ENCODE data around the gene WDR48.

WDR48 gene

GRCh38 chr3:39126532-39127071 is 74.8 kb downstream of the WDR48 start:
- peak; percentile 65 for DNase-seq

- DNase-seq, result no peak
These were observed 75.6 kb downstream of the WDR48 start for GRCh38 chr3:39127269-39127907.

DNA sequence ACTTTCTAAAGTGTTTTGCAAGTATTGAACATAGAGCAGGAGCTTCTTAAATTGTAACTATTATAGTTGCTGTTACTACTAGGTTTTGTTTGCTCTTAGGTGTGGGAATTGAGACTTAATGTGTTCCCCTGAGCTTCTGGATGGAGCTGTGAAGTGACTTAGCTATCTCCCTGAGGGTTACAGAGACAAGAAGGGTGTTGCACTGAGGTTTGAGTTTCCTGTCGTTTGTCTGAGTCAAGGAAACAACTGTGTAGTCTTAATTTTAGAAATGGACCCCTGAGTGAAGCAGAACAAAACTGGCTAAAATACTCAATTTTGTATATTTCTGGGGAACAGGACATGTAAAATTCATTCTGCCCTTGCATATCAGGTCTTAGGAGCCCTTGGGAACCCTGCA is 76.1 kb downstream of the WDR48 start:
- peak; percentile 21 for DNase-seq

GRCh38 chr3:39128951-39129350 is 77.1 kb downstream of the WDR48 start:
- DNase-seq, result no peak

DNA sequence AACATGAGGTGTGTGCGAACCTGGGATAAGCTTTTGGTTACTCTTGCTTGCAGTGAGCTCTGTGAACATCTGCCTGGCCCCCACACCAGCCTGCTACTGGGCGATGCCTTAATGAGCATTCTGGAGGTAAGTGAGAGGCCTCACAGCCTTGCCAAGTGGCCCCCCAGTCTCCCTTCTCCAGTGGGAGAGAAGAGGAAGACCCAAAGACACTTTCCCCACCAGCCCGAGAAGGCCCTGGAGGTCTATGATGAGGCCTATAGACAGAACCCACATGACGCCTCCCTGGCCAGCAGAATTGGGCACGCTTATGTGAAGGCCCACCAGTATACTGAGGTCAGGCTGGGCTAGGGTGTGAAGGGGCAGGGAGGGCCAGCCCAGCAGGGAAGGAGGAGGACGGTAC is 78.2 kb downstream of the WDR48 start:
- DNase-seq, result no peak

GRCh38 chr3:39130693-39131265 is 79.0 kb downstream of the WDR48 start:
- no peak for DNase-seq

- no peak for DNase-seq
These were observed 80.6 kb downstream of the WDR48 start for GRCh38 chr3:39132096-39133092.

- DNase-seq, result no peak
These were observed 81.3 kb downstream of the WDR48 start for GRCh38 chr3:39133093-39133490.

GRCh38 chr3:39133822-39134221 is 82.0 kb downstream of the WDR48 start:
- DNase-seq, result no peak

- DNase-seq, result no peak
These were observed 82.5 kb downstream of the WDR48 start for GRCh38 chr3:39134305-39134704.

DNA sequence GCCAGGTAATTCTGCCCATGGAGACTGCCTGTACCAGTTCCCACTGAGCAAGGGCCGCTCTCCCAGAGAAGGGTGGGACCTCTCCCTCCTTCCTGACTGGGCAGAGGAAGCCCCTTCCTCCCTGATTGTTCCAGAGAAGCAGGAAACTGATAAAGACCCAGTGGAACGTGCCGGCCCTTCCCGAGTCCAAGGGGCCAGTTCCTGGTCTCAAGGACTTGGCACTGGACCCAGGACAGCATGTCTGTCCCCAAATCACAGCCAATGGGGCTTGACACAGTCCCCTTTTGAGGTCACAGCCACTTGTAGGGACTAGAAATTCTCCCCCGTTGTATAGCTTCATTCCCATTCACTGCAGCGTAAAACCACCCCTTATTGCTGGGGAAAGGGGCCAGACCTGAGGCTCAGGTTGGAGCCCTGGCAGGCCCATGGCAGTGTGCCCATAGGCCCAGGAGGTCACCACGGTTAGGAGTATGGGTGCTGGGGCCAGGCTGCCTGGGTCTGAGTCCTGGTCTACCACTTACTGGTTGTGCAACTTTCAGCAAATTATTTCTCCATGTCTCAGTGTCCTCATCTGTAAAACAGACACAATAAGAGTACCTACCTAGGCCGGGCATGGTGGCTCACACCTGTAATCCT is 83.5 kb downstream of the WDR48 start:
- DNase-seq, result no peak

GRCh38 chr3:39136533-39137434 is 85.0 kb downstream of the WDR48 start:
- no peak for DNase-seq

DNA sequence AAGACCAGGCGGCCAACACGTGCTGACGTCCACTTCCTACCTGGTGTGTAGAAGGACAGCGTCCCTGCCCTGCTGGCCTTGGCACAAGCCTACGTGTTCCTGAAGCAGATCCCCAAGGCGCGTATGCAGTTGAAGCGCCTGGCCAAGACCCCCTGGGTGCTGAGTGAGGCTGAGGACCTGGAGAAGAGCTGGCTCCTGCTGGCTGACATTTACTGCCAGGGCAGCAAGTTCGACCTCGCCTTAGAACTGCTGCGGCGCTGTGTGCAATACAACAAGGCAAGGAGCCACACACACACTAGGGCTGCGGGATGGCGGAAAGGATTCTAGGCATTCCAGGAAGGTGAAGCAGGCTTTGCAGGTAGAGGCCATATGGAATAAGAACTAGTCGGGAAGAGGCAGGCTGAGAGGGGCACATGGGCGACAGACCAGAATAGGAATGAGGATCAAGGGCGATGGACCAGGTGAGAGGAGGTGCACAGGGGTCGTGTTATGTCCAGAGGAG is 85.7 kb downstream of the WDR48 start:
- no peak for DNase-seq

GRCh38 chr3:39137991-39138803 is 86.4 kb downstream of the WDR48 start:
- DNase-seq, result no peak

DNA sequence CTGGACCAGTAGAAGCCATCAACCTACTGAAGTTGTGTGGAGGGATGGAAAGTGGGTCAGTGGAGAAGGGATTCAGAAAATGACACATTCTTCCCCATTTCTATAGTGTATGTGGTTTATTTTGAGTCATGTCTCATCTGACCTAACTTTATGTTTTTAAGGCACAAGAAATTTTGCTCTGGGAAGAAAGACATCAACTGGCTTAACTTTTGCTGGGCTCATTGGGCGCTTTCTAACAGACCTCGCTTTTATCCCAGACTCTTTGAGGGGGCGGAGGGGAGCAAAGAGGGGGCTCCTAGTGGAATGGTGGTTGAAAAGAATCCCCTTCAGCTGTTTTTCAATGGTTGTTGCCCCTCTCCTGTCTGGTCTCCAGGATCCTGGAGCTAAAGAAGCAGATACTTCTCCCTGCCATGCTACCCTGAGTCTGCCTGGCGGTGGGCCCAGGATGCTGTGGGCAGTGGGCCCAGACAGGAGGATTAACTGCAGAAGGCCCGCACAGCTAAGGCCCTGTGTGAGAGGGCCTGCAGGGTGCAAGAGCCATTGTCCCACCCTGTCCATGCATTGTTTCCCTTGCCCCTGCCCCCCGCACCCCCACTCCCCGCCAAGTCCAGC is 87.1 kb downstream of the WDR48 start:
- DNase-seq, result no peak

DNA sequence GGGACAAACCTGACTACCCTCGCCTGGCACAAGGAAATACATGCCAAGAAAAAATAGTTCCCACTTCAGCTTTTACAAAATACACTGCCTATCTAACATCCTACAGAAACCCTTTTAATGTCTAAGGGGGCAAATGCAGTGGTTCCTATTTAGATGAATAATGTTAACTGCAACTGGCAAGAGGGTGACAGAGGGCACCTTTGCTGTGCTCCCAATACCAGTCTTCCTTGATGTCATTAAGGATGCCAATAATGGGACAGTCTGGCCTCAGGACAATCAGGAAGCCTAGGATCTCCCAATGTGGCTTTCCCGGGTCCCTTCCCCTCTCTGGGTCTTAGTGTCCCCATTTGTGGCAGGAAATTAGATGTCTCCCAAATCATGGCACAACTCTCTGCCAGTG is 87.6 kb downstream of the WDR48 start:
- DNase-seq, result no peak

GRCh38 chr3:39140341-39140971 is 88.6 kb downstream of the WDR48 start:
- DNase-seq, result no peak

DNA sequence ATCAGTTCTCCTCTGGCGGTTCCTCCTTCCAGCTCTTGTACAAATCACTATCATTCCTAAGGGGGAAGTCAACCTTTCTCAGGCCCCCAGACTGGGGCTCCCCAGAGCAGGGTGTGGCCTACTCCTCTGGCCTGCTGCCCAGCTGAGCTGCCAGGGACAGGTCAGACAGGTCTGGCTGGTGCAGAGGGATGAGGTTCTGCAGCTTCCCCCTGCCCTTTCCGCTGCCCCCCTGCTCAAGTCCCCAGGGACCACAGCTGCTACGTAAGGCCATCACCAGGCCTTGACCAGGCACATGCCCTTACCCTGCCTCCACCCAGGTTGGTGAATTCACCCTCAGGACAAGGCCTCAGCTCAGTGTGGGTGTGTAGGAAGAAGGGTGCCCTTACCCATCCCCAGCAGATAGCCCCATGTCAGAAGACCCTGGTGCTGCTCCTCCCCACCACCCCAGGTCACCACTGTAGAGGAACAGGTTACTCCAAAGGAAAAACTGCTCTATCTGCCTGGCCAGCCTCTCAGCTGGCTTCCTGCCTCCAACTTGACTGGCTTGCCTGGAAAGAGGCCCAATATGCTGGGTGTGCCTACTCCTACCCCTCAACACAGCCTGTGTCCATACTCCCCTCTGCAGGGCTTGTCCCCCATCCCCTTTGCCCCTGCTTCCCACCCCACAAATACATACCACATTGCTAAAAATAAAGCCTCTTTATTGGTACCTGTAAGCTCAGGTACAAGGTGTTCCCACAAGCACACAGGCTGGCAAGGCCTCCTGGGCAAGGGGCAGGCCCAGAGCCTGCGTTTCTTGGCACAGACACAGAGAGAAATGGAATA is 89.6 kb downstream of the WDR48 start:
- DNase-seq, result no peak

GRCh38 chr3:39142067-39142466 is 90.3 kb downstream of the WDR48 start:
- DNase-seq, result no peak

All from GDM1 (cell line).